Ovary (tissue), 9 donors: ENCODE results near the gene ALPG. TPM values are rescaled to one million over a fixed set of nuclear protein-coding genes. Genes with fewer than 3 reads are reported as not detected.
A peak's percentile ranks its signal among the peaks of the same experiment; 100 is the strongest.

Experiments used
- DNase-seq, 5 donors: peaks; one replicate each; pipeline ENCODE4 v3.0.0-alpha.2; 2019 to 2020
- H3K27ac ChIP-seq, 2 donors: fragments of 200-600 bp; one replicate each; pipeline versions ENCODE4 v1.5.1 to v1.8.0; 2019 to 2022
- H3K27me3 ChIP-seq: fragments of 200-600 bp; one replicate; pipeline ENCODE4 v1.8.0; 2022
- H3K36me3 ChIP-seq: fragments of 200-600 bp; sonication (generic); one replicate; pipeline ENCODE4 v1.5.1; 2019
- H3K4me1 ChIP-seq: one replicate; pipeline ENCODE4 v1.8.1; 2013; ENCODE audit warnings: mild to moderate bottlenecking, moderate library complexity; ENCODE audit not compliant: insufficient read depth
- H3K4me3 ChIP-seq: fragments of 200-600 bp; sonication (generic); one replicate; pipeline ENCODE4 v1.5.1; 2017
- H3K9me3 ChIP-seq, 2 donors: fragments of 200-600 bp in 1 of 2; sonication (generic) in 1 of 2; one replicate each; pipeline versions ENCODE4 v1.5.1 to v1.8.1; 2013 to 2019; ENCODE audit warnings: mild to moderate bottlenecking in 1 of 2, moderate library complexity in 1 of 2
- EP300 ChIP-seq: sonication (generic); formaldehyde crosslinking; IDR thresholded peaks from one replicate; pipeline ENCODE4 v1.6.1; 2017; ENCODE audit warnings: antibody characterized with exemption
- POLR2A ChIP-seq: fragments of 450-650 bp; IDR thresholded peaks from one replicate; pipeline ENCODE4 v1.6.1; 2017; ENCODE audit warnings: antibody characterized with exemption, mild to moderate bottlenecking, moderate library complexity
- WGBS, 3 donors: extraction: QIAGEN DNeasy Blood & Tissue Kit in 1 of 3; methylation state at CpG; one replicate each; pipeline versions ENCODE4 v1.1.5 to v1.1.7; 2013 to 2017; 5-methylcytosine and 5-hydroxymethylcytosine counted together
- intact Hi-C, 4 donors: fragments of 100-400 bp; cut with DNase I; formaldehyde crosslinking; loops; one replicate each; pipeline versions ENCODE4 v1.11.0 to v1.15.1; 2022 to 2023
- polyA plus RNA-seq, 2 donors: library from polyadenylated mRNA; stranded (reverse); fragments of 200-250 nt in 1 of 2; fragments of 350-450 nt in 1 of 2; fragmentation: Illumina TruSeq in 1 of 2; extraction: RNeasy Lipid Tissue Mini Kit (QIAGEN cat#74804) in 1 of 2; gene quantifications; one replicate each; pipeline ENCODE4 v1.2.3, GENCODE V29; 2013 to 2014
- total RNA-seq, 7 donors: library from RNA; depleted of rRNA in 2 of 7; stranded (reverse); fragments of >200 nt in 2 of 7; fragmentation: NEBNext Ultra II Directional in 3 of 7; extraction: Animal tissue kit (Norgen Biotek cat#: 25700) in 3 of 7; gene quantifications; one replicate each; pipeline versions ENCODE4 v1.1.0 to v1.2.4, GENCODE V29; 2016 to 2023
- TF ChIP-seq, protein P1 (sequence below), 3 donors: fragments of 450-650 bp in 2 of 3; fragments of 200-600 bp in 1 of 3; IDR thresholded peaks; one replicate each; pipeline versions ENCODE4 v1.5.1 to v1.8.0; 2016 to 2022; ENCODE audit warnings: antibody characterized with exemption in 3 of 3, mild to moderate bottlenecking in 1 of 3
- donor health status: DM: no; HTN: no; CAD: no; lungs with moderate emphysema.
- donor health status: DM: no; HTN: no; CAD: no.
- donor health status: Bipolar disorder and iron deficiency.
- donor health status: DM: yes; HTN: yes; CAD: no.
- donor health status: DM: no; HTN: no; CAD: no.
- donor health status: DM: yes; HTN: yes; CAD: no.

The ALPG gene
- total and polyA plus RNA-seq, 9 donors = 0.02 to 0.36 (median 0.11) TPM; not detected in 6

- no peak overlapping the region for H3K27ac ChIP-seq
- H3K9me3 ChIP-seq = no peaks in the 10 kb centered on the region
- H3K36me3 ChIP-seq = no peaks in the 10 kb centered on the region
- H3K4me1 ChIP-seq = no peaks in the 10 kb centered on the region
- TF ChIP-seq EP300 (no peak), POLR2A (no peak)
- TF ChIP-seq, protein P1, sequence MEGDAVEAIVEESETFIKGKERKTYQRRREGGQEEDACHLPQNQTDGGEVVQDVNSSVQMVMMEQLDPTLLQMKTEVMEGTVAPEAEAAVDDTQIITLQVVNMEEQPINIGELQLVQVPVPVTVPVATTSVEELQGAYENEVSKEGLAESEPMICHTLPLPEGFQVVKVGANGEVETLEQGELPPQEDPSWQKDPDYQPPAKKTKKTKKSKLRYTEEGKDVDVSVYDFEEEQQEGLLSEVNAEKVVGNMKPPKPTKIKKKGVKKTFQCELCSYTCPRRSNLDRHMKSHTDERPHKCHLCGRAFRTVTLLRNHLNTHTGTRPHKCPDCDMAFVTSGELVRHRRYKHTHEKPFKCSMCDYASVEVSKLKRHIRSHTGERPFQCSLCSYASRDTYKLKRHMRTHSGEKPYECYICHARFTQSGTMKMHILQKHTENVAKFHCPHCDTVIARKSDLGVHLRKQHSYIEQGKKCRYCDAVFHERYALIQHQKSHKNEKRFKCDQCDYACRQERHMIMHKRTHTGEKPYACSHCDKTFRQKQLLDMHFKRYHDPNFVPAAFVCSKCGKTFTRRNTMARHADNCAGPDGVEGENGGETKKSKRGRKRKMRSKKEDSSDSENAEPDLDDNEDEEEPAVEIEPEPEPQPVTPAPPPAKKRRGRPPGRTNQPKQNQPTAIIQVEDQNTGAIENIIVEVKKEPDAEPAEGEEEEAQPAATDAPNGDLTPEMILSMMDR (IDR thresholded peaks at IDR 0.05) = no peak
- no peaks in the 10 kb centered on the region for H3K27me3 ChIP-seq
- DNase-seq = peak in 2 of 5 donors; percentile 23 to 28
- intact Hi-C loops = no loop called here
- 87 to 90% (median 90%) methylated on average over 26 to 27 of the region's 27 CpGs for WGBS, 3 donors
- no peak overlapping the region for H3K4me3 ChIP-seq
Observed at GRCh38 chr2:232456296-232457120, 49.9 kb downstream of the ALPG start.

DNA sequence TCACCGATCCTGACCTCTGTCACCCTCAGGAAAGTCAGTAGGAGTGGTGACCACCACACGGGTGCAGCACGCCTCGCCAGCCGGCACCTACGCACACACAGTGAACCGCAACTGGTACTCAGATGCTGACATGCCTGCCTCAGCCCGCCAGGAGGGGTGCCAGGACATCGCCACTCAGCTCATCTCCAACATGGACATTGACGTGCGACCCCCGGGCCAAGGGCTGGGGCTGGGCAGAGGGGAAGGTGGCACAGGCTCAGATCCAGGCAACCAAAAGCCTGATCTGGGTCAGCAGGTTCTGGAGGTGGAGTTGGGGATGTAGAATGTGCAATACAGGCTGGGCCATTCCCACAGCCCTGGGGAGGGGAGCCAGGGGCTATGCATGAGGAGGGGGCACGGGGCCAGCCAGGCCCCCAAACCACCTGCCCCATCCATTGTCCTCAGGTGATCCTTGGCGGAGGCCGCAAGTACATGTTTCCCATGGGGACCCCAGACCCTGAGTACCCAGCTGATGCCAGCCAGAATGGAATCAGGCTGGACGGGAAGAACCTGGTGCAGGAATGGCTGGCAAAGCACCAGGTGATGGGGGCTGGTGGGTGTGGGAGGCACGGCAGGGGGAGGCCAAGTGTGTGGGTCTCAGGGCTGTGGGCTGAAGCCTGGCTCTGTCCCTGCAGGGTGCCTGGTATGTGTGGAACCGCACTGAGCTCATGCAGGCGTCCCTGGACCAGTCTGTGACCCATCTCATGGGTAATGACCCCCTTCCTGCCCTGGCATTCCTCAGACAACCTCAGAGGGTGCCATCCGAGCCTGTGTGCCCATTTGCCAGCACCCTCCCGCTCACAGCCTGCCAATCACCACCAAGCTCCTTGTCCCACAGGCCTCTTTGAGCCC, 50.7 kb downstream of the ALPG start:
- intact Hi-C loops = no loop called here

GRCh38 chr2:232458051-232458660, 51.5 kb downstream of the ALPG start:
- 85 to 90% (median 89%) methylated on average over 25 of the region's 25 CpGs for WGBS, 3 donors
- Histone ChIP-seq H3K36me3 (no peaks in the 10 kb centered on the region), H3K9me3 (no peaks in the 10 kb centered on the region), H3K27me3 (no peaks in the 10 kb centered on the region), H3K27ac (no peak overlapping the region), H3K4me3 (no peak overlapping the region), H3K4me1 (peaks cover 1% of the 10 kb centered on the region)
- TF ChIP-seq, protein P1 (IDR thresholded peaks at IDR 0.05) = no peak
- TF ChIP-seq POLR2A (no peak), EP300 (no peak)
- peak in 1 of 5 donors; percentile 7 for DNase-seq
- intact Hi-C loops = no loop called here

More for the DNA sequence above, 50.7 kb downstream of the ALPG start:
- H3K4me1 ChIP-seq = no peaks in the 10 kb centered on the region
- H3K4me3 ChIP-seq = no peak overlapping the region
- H3K27ac ChIP-seq = no peak overlapping the region
- H3K9me3 ChIP-seq = no peaks in the 10 kb centered on the region
- DNase-seq = peak in 1 of 5 donors; percentile 19
- H3K36me3 ChIP-seq = no peaks in the 10 kb centered on the region
- WGBS, 3 donors = 87 to 88% (median 88%) methylated on average over 21 of the region's 21 CpGs
- H3K27me3 ChIP-seq = no peaks in the 10 kb centered on the region
- TF ChIP-seq, protein P1 (IDR thresholded peaks at IDR 0.05) = no peak
- TF ChIP-seq EP300 = no peak
- no peak for TF ChIP-seq POLR2A
